HEK293 (cell line): Measurements from ENCODE around the gene CDKN3.
"Not testable (repeated sequence)": the region's sequence is repeated elsewhere in the genome, so short reads cannot be mapped to it uniquely, and the experiment has no call there.

ENCODE experiments used
- CTCF ChIA-PET: fragments of 350-600 bp; formaldehyde crosslinking; extraction: SDS; loops from one replicate; lab custom pipeline; 2021; ENCODE audit warnings: antibody characterized with exemption; lab: Yijun Ruan, JAX
- POLR2A ChIA-PET: fragments of 300-600 bp; formaldehyde crosslinking; extraction: SDS; loops from one replicate; lab custom pipeline; 2020; ENCODE audit warnings: antibody characterized with exemption, inconsistent platforms; lab: Yijun Ruan, JAX
- H3K27ac ChIP-seq: fragments of 200-500 bp; sonication (Bioruptor generic); 2 replicates; pipeline ENCODE4 v1.5.1; 2014; ENCODE audit warnings: low read depth, low read length, control low read depth, inconsistent platforms; ENCODE audit errors: extremely low read depth
- H3K36me3 ChIP-seq, 2 experiments: fragments of 200-500 bp in 1 of 2; sonication (Bioruptor generic) in 1 of 2; 1 replicate in 1 of 2; 2 replicates in 1 of 2; pipeline ENCODE4 v1.5.1; 2014 to 2017; ENCODE audit warnings: inconsistent platforms in 2 of 2, low read length in 2 of 2; ENCODE audit not compliant: control insufficient read depth in 2 of 2, insufficient read depth in 1 of 2
- H3K4me1 ChIP-seq: fragments of 200-500 bp; sonication (Bioruptor generic); 2 replicates; pipeline ENCODE4 v1.5.1; 2014; ENCODE audit warnings: mild to moderate bottlenecking, low read length, inconsistent platforms; ENCODE audit not compliant: control insufficient read depth, insufficient read depth
- H3K4me3 ChIP-seq: 2 replicates; pipeline ENCODE4 v1.5.1; 2011; ENCODE audit warnings: low read depth, mild to moderate bottlenecking, control low read depth, low read length, moderate library complexity
- H3K9me3 ChIP-seq: fragments of 200-500 bp; sonication (Bioruptor generic); 2 replicates; pipeline ENCODE4 v1.5.1; 2014; ENCODE audit warnings: low read depth, low read length, inconsistent platforms; ENCODE audit not compliant: control insufficient read depth, insufficient read depth
- PRDM1 ChIP-seq: fragments of 450-650 bp; formaldehyde crosslinking; IDR thresholded peaks from 2 replicates; pipeline ENCODE4; 2016; ENCODE audit warnings: missing biosample characterization, missing genetic modification characterization
- PRDM10 ChIP-seq: fragments of 450-650 bp; formaldehyde crosslinking; IDR thresholded peaks from 2 replicates; pipeline ENCODE4 v1.5.1; 2016; ENCODE audit warnings: missing biosample characterization, missing genetic modification characterization
- PRDM6 ChIP-seq: fragments of 450-650 bp; formaldehyde crosslinking; IDR thresholded peaks from 2 replicates; pipeline ENCODE4 v1.5.1; 2017; ENCODE audit warnings: missing biosample characterization, missing genetic modification characterization
- WT1 ChIP-seq: fragments of 450-650 bp; formaldehyde crosslinking; IDR thresholded peaks from 2 replicates; pipeline ENCODE4 v1.5.1; 2016; ENCODE audit warnings: missing biosample characterization, missing genetic modification characterization
- ZBTB17 ChIP-seq: fragments of 450-650 bp; formaldehyde crosslinking; IDR thresholded peaks from 2 replicates; pipeline ENCODE4 v1.5.1; 2016; ENCODE audit warnings: missing biosample characterization, missing genetic modification characterization
- ZEB2 ChIP-seq: fragments of 450-650 bp; formaldehyde crosslinking; IDR thresholded peaks from 2 replicates; pipeline ENCODE4 v1.5.1; 2016; ENCODE audit warnings: missing biosample characterization, missing genetic modification characterization
- ZNF335 ChIP-seq: fragments of 450-650 bp; formaldehyde crosslinking; conservative IDR thresholded peaks from 2 replicates; pipeline ENCODE4 v1.5.1; 2016; ENCODE audit warnings: missing biosample characterization, missing genetic modification characterization
- ZNF366 ChIP-seq: fragments of 450-650 bp; formaldehyde crosslinking; conservative IDR thresholded peaks from 2 replicates; pipeline ENCODE4 v1.5.1; 2016; ENCODE audit warnings: missing biosample characterization, missing genetic modification characterization
- ZNF394 ChIP-seq: fragments of 450-650 bp; formaldehyde crosslinking; IDR thresholded peaks from 2 replicates; pipeline ENCODE4 v1.5.1; 2016; ENCODE audit warnings: missing biosample characterization, missing genetic modification characterization, mild to moderate bottlenecking, moderate library complexity, borderline replicate concordance
- ZNF600 ChIP-seq: fragments of 450-650 bp; formaldehyde crosslinking; IDR thresholded peaks from 2 replicates; pipeline ENCODE4 v1.5.1; 2016; ENCODE audit warnings: missing biosample characterization, missing genetic modification characterization
- ZNF629 ChIP-seq: fragments of 450-650 bp; formaldehyde crosslinking; IDR thresholded peaks from 2 replicates; pipeline ENCODE4 v1.5.1; 2017; ENCODE audit warnings: missing biosample characterization, missing genetic modification characterization
- ZNF658 ChIP-seq: fragments of 450-650 bp; formaldehyde crosslinking; IDR thresholded peaks from 2 replicates; pipeline ENCODE4; 2016; ENCODE audit warnings: missing biosample characterization, missing genetic modification characterization
- ZNF664 ChIP-seq: fragments of 450-650 bp; formaldehyde crosslinking; IDR thresholded peaks from 2 replicates; pipeline ENCODE4 v1.5.1; 2016; ENCODE audit warnings: missing biosample characterization, missing genetic modification characterization
- TF ChIP-seq, protein P1 (sequence below): fragments of 450-650 bp; formaldehyde crosslinking; IDR thresholded peaks from 2 replicates; pipeline ENCODE4 v1.5.1; 2016; ENCODE audit warnings: missing biosample characterization, missing genetic modification characterization
- TF ChIP-seq, protein P2 (sequence below): fragments of 450-650 bp; IDR thresholded peaks from 2 replicates; pipeline ENCODE4 v1.5.1; 2018; ENCODE audit warnings: missing biosample characterization, mild to moderate bottlenecking, missing genetic modification characterization

The CDKN3 gene

DNA sequence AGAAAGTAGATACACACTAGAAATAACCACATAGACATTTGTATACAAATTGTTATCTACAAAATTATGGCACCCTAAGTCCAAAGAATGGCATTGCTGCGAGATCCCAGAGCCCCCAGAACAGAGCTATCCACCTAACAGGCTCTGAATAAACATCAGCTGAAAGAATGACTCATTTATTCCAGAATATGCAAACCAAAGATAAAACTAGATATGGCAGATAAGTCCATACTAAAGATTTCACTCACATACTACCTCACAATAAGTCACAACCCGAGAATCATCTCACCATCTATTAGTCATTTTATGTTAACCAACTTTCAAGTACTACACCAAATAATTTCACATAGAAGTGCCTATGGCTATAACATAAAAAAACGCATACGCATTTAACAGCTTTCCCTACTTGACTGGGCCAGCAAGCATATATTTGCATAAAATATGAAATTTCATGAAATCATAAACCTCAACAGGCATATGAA is 38.7 kb downstream of the CDKN3 start:
- no peak overlapping the region for H3K27ac ChIP-seq
- H3K4me1 ChIP-seq: peaks cover 30% of the 10 kb centered on the region
- CTCF ChIA-PET: interaction anchor here (0.6 to 0.8 kb wide), 2 partner anchors 15 to 24 kb away, joined by 3 read pairs; no protein-coding TSS in a partner anchor
- TF ChIP-seq, protein P1, sequence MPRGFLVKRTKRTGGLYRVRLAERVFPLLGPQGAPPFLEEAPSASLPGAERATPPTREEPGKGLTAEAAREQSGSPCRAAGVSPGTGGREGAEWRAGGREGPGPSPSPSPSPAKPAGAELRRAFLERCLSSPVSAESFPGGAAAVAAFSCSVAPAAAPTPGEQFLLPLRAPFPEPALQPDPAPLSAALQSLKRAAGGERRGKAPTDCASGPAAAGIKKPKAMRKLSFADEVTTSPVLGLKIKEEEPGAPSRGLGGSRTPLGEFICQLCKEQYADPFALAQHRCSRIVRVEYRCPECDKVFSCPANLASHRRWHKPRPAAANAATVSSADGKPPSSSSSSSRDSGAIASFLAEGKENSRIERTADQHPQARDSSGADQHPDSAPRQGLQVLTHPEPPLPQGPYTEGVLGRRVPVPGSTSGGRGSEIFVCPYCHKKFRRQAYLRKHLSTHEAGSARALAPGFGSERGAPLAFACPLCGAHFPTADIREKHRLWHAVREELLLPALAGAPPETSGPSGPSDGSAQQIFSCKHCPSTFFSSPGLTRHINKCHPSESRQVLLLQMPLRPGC (tag by site-specific recombination): 0 out of 2 replicates have a peak, but pooled peaks have one; percentile 53
- TF ChIP-seq ZNF664 (tag by site-specific recombination): 0 out of 2 replicates have a peak, but pooled peaks have one; percentile 25
- peak; percentile 55 for TF ChIP-seq PRDM1 (tag by site-specific recombination)
- TF ChIP-seq ZNF335: peak; percentile 7; the same call in 1 of the 2 replicates
- TF ChIP-seq, protein P2, sequence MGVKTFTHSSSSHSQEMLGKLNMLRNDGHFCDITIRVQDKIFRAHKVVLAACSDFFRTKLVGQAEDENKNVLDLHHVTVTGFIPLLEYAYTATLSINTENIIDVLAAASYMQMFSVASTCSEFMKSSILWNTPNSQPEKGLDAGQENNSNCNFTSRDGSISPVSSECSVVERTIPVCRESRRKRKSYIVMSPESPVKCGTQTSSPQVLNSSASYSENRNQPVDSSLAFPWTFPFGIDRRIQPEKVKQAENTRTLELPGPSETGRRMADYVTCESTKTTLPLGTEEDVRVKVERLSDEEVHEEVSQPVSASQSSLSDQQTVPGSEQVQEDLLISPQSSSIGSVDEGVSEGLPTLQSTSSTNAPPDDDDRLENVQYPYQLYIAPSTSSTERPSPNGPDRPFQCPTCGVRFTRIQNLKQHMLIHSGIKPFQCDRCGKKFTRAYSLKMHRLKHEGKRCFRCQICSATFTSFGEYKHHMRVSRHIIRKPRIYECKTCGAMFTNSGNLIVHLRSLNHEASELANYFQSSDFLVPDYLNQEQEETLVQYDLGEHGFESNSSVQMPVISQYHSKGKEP (tag by site-specific recombination): no peak
- peak; percentile 55 for TF ChIP-seq PRDM6
- TF ChIP-seq ZNF658 (tag by site-specific recombination): no peak
- no peak for TF ChIP-seq WT1 (tag by site-specific recombination)
- TF ChIP-seq ZBTB17 (tag by site-specific recombination): peak; percentile 53; the same call in 1 of the 2 replicates
- TF ChIP-seq ZNF629 (tag by site-specific recombination): peak; percentile 19; the same call in 1 of the 2 replicates
- TF ChIP-seq ZEB2 (tag by site-specific recombination): 0 out of 2 replicates have a peak, but pooled peaks have one; percentile 37
- peak; percentile 31; the same call in 1 of the 2 replicates for TF ChIP-seq ZNF366 (tag by site-specific recombination)
- peak; percentile 71 for TF ChIP-seq ZNF600
- peaks cover 10 to 25% of the 10 kb centered on the region in 2 experiments for H3K36me3 ChIP-seq
- H3K9me3 ChIP-seq: no peaks in the 10 kb centered on the region
- POLR2A ChIA-PET: no interaction called here
- H3K4me3 ChIP-seq: no peak overlapping the region

- H3K27ac ChIP-seq, H3K9me3 ChIP-seq, H3K36me3 ChIP-seq, H3K4me3 ChIP-seq: not testable (repeated sequence)
- TF ChIP-seq PRDM10 (tag by site-specific recombination): peak; percentile 74
- TF ChIP-seq ZNF394: peak; percentile 52; the same call in 1 of the 2 replicates
- ChIA-PET CTCF (interaction anchor here (0.6 to 0.8 kb wide), 2 partner anchors 51 to 337 kb away, joined by 3 to 5 read pairs; partner anchors contain the start of gene GMFB), POLR2A (interaction anchor here (0.7 kb wide), 1 partner anchor 549 kb away, joined by 3 read pairs; no protein-coding TSS in a partner anchor)
- peaks cover 30% of the 10 kb centered on the region for H3K4me1 ChIP-seq
Measured at GRCh38 chr14:54437954-54438353, 41.1 kb downstream of the CDKN3 start.
